ENCODE measurements around the gene DHRS12.

The DHRS12 gene

DNA sequence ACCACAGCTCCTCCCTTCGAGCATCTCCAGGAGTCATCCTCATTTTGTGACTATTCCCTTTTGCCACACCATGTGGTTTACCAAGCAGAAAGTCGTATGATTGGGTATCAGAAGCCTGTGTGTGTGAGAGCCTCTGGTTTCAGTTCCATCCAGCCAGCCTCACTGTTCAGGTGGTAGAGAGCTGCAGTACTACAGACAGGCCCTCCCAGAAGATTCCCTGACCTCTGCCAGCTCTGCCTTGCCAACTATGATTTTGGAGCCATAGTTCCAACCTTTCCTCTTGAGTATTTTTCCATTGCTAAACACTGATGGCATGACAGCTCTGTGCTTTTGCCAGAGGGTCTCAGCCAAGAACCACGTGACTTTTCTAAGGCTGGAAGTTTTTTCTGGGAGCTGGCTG lies 82.5 kb downstream of the DHRS12 start:
- no peak for DNase-seq

DNA sequence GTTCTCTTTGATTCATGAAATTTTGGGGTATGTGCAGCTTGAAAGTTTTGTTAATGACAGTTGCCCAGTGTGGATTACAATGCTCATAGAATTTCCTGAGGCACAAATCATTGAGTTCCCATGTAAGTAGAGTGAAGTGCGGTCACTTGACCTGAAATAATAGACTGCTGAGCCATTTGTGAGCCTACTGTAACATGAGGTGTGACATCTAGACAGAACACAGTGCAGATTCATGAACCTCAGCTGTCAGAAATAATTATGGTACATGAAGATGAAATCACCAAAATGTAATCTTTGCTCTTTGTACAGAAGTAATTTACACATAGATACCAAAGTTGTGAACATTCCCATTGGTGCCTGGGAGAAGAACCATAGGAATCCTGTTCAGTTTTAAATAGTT lies 84.6 kb downstream of the DHRS12 start:
- no peak for DNase-seq

Data from stimulated activated CD4-positive, alpha-beta T cell treated with anti-CD3 and anti-CD28 coated beads, Interleukin-1b, Interleukin-23, amount 100 ng/mL, for 48 hours (primary cell).